NCI-H446 treated with DMSO at 0.1 percent for 48 hours (cell line): Measurements from ENCODE around the gene TBCD.
"Not testable (repeated sequence)": the region's sequence is repeated elsewhere in the genome, so short reads cannot be mapped to it uniquely, and the experiment has no call there.

Source experiments
- DNase-seq: peaks from one replicate; lab custom pipeline; 2025; lab: John Stamatoyannopoulos, UW

Gene TBCD

DNA sequence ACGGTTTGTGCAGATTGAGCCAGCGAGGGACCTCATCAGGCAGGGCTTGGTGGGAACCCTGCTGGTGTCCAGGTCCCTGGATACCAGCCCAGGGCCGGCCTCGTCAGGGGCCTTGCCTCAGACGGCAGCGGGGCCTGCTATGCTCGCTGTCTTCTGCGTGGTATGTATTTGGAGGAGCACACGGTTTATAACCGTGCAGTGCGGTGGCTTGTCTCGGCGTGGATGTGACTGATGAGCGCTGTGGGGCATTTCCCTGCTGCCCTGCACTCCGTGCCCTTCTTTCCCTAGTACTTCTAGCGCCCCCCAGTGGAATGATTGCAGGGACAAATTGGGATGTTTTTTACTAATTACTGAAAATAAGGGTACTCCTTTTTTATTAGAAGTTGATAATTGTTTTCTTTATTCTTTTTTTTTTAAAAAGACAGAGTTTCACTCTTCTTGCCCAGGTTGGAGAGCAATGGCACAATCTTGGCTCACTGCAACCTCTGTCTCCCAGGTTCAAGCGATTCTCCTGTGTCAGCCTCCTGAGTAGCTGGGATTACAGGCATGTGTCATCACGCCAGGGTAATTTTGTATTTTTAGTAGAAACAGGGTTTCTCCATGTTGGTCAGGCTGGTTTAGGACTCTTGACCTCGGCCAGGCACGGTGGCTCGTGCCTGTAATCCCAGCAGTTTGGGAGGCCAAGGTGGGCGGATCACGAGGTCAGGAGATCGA is 15.3 kb downstream of the TBCD start:
- DNase-seq = no peak

DNA sequence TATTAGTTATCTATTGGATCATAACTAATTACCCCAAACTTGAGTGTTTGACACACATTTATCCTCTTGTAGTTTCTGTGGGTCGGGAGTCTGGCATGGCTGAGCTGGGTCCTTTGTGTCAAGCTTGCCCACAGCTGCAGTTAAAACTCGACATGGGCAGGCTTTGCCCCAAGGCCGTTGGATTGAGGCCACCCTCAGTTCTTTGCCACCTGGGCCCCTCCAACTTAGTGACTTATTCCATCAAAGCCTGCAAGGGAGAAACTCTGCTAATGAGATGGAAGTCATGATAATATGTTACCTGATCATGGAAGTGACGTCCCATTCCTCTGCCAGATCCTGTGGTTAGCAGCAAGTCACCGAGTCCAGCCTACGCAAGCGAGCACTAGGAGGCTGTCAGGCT is 17.2 kb downstream of the TBCD start:
- DNase-seq = no peak

DNA sequence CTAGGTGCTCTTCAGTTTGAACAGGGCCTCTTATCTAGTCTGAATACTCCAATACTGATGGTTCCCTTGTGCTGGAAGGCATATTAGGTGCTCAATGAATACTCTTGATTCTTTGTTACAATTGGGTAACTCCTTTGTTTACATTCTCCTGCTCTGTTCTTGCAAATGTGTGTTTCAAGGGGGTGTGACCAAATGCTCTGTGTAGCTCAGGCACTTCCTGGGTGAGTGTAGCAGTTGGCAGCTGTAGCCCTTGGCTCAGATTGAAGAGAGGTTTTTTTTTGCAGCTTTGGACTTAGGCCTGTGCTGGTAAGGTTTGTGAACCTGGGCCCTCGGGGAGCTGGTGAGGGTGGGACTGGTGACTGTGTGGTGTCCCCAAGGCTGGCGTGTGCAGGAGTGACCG is 20.2 kb downstream of the TBCD start:
- DNase-seq = no peak

DNA sequence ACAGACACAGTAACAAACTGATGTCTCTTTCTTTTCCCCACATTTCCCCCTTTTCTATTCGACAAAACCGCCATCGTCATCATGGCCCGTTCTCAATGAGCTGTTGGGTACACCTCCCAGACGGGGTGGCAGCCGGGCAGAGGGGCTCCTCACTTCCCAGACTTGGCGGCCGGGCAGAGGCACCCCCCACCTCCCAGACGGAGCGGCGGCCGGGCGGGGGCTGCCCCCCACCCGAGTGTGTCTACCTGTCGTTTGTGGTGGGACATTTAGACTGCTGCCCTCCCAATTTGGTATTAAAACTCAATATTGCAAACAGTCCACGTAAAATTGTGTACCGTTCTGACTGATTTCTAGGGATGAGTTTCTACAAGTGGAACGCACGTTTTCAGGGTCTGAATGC is 22.6 kb downstream of the TBCD start:
- not testable (repeated sequence) for DNase-seq

DNA sequence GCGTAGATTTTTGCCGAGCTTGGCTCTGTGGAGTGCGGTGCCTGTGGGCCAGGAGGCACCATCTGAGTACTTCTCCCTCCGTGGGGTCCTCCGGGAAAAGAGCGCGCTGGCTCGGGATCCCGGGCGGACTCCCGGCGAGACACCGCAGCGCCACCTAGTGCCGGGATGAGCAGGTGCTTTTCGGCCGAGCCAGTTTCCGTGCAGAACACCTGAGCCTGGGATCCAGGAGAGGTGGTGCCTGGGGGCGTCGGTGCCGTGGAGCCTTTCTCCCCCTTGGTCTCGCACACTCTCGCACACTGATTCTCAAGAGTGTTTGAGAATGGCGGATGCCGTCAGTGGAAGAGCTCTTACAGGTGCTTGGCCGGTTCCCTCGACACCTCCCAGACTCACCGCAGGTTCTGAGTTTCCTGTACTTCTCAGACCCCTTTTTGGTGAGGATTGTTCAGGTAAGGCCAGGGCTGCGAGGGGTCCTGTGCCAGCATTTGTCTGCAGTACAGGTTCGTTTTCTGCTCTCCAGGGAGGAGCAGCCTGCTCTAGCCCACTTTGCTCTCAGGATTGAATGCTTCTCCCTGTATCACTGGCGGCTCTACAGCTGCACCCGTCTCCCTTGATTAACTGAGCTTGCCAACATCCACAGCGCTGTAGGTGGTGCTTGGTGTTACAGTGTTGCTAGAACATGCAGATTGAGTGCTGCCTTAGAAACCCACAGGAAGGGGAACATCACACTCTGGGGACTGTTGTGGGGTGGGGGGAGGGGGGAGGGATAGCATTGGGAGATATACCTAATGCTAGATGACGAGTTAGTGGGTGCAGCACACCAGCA is 23.3 kb downstream of the TBCD start:
- DNase-seq = no peak

DNA sequence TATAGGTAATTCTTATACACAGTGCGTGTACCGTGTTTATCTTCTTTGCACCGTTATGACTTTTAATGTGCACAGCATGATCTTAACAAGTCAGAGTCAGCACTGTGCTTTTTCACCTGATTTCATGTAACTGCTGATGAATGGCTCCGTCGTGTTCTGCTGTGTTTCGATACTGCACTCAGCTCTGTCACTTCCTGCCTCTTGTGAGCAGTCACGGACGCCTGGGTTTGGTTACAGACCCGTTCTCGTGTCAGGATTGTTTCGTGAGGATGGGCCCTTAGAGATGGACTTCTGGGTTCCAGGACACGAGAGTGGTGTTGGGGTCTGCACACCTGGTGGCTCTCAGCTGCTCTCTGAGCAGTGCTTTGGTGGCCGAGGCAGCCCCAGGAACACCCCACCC is 24.6 kb downstream of the TBCD start:
- DNase-seq = no peak

- not testable (repeated sequence) for DNase-seq
Observed at GRCh38 chr17:82777778-82778375, 26.0 kb downstream of the TBCD start.

- DNase-seq = no peak
Observed at GRCh38 chr17:82779541-82779940, 27.7 kb downstream of the TBCD start.

- DNase-seq = no peak
Observed at GRCh38 chr17:82780195-82780594, 28.3 kb downstream of the TBCD start.

DNA sequence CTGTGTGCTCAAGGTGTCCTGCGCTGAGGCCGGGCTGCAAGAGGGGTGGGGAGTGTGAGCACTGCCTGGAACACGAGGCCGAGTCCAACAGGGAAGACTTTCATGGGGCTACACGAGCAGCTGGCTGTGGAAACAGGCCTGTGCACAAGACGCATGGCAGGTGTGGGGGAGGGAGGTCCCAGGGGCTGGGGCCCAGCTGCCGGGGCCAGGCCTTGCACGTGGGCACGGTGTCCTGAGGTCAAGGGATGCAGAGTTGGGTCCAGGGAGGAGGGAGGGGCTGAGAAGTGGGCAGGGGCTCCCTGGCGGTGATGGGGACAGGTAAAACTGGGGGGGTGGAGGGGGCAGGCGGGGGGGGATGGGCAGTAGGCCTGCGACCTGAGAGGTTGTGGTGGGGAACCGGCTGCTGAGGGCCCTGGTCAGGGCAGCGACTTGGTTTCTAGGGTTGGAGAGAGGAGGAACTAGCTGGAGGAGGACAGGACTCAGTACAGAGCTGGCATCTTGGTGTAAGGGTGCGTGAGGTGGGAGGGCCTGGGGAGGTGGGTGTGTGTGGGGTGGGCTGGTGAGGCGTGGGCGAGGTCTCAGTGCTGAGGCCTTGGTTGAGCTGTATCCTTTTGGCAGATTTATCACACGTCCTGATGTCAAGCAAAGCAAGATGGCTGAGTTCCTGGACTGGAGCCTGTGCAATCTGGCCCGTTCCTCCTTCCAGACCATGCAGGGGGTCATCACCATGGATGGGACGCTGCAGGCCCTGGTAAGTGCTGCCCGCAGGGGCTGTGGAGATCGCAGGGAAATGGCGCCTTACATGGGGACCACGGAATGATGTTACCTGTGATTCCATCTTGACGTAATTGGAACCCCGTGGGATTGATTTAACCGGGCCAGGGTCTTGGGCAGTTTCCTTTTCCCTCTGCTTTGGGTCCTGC is 29.4 kb downstream of the TBCD start:
- DNase-seq = no peak

GRCh38 chr17:82781894-82782274 is 30.0 kb downstream of the TBCD start:
- peak; percentile 4 for DNase-seq

GRCh38 chr17:82782657-82783207 is 30.9 kb downstream of the TBCD start:
- no peak for DNase-seq

GRCh38 chr17:82783498-82783897 is 31.6 kb downstream of the TBCD start:
- DNase-seq = no peak

DNA sequence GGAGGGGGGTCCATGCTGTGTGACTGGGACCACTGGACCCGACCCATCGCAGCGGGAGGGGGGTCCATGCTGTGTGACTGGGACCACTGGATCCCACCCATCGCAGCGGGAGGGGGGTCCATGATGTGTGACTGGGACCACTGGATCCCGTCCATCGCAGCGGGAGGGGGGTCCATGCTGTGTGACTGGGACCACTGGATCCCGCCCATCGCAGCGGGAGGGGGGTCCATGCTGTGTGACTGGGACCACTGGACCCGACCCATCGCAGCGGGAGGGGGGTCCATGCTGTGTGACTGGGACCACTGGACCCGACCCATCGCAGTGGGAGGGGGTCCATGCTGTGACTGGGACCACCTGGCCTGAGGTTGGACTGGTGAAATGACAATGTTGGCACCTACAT is 33.7 kb downstream of the TBCD start:
- DNase-seq = not testable (repeated sequence)

DNA sequence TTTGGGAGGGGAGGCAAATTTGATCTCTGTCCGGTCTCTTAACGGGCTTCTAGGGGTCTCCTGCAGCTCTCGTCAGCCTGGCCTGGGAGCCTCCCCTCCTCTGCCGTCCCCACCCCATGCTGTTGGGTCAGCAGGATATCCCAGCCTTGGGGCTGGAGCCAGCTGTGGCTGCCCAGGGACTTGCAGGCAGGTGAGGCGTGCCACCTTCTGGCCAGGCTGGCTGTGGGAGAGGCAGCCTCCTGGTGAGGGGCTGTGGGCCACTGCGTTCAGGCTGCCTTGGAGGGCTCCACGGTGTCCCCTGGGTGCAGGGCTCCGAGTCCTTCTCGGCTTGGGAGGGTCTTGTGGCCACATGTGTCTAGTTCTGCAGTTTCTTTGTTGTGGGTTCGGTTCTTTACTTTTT is 34.6 kb downstream of the TBCD start:
- DNase-seq = no peak

DNA sequence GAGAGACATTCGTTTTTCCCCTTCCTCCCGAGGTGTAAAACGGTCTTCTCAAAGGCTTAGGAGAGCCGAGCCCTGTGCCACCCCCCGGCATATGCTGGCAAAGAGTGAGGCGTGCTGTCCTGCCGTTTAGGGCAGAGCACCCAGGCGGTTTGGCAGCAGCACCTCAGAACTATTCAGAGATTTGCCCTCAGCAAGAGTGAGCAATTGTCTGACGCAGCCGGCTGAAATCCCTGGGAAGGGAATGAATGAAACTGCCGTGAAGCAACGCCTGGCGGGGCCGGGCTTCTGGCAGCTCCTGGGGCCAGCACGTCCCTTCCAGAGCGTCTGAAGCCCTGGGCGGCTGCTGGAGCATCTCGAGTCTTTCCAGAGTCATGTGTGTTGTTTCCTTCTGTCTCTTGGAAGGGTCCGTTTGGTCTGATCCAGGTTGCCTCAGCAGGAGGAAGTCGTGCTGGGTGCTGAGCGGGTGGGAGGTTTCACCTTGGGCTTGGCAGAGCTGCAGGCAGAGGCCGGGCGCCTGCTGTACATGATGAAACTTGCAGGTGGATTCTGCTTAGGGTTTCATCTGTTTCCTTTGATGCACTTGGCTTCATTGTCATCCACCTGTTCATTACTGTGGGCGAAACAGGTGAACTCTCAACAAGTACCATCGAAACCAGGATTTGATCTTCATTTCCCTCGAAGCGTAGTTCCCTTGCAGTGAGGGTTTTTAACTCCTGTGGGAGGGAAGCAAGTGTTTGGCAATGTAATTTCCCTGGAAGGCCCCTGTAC is 35.4 kb downstream of the TBCD start:
- DNase-seq = no peak

DNA sequence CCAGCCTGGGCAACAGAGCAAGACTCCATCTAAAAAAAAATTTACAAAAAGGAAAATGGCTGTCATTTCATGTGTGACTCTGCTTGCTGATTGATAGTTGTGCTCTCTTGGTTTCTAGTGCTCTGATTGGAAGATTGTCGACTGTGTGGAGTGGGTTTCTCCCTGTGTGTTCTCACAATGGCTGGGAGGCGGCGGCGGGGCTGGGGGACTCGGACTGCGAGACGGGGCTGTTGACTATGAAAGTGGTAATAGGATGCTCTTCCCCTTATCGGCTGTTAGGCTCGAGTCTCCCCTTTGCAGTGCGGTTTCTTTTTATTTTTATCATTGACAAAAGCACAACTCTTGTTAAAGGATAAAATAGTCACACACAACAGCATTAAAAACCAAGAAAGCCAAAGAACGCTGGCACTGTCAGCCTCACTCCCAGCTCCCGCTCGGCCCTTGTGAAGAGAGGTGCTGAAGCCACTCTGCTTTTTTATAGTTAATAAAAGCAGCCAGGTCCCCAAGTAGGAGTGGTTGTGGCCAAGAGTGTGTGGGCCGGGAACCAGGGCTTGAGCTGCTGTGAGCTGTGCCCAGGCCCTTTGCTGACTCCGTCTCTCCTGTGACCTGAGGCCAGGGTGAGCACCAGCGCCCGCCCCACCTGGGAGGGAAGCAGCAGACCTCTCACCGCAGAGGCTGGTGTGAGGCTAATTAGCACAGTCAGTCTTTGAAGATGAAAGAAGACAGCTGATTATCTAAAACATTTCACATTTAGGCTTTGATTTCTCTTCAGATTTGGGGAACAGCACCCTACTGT is 36.5 kb downstream of the TBCD start:
- no peak for DNase-seq

GRCh38 chr17:82789051-82789592 is 37.3 kb downstream of the TBCD start:
- DNase-seq = no peak

DNA sequence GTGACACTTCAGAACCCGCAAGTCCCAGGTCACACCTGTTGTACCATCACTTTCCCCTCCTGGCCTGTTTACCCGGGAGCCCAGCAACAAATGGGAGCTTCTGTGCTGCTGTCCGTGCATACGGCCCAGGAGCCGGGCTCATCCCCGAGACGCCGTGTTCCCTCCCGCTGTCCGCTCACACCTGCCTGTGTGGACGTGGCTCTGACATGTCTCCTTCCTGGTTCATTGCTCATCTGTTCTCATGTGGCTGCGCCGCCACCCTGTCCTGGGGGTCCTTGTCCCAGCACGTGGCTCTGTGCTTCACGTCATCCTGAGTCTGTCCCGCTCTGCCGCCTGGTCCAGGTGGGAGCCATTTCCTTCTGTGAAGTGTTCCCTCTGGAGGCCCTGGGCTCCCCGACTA is 37.9 kb downstream of the TBCD start:
- DNase-seq = no peak

DNA sequence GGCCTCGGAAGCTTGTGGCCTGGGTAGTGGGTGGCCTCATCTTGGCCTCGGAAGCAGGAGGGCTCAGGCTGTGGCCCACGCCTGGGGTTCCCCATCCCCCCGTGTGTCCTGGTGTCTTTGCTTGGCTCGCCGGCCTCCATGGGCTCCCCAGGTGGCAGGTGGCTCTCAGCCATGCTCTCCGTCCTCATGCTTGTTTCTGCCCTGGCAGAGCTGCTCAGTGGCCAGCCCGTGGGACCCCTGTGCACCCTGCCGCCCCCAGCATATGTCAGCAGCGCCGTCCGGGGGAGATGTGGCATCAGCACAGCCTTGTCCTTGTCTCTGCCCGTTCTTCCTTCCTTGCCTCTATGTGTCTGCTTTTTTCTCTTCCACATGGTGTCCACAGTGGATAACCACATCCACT is 38.5 kb downstream of the TBCD start:
- DNase-seq = no peak
